ENCODE results near the gene ZDHHC7. TPM values are rescaled to one million over a fixed set of nuclear protein-coding genes. Genes with fewer than 3 reads are reported as not detected.

ZDHHC7 gene
- total RNA-seq, 6 donors from 2014 or later, result 77.4 to 112 (median 92.7) TPM

GRCh38 chr16:85051683-85052082, 40.3 kb upstream of the ZDHHC7 start:
- H3K4me1 ChIP-seq, result peaks cover 34 to 51% (median 43%) of the 10 kb centered on the region in 4 donors

GRCh38 chr16:85051067-85051581, 39.8 kb upstream of the ZDHHC7 start:
- Histone ChIP-seq H3K36me3 (no peaks in the 10 kb centered on the region), H3K27ac (no peak overlapping the region), H3K4me3 (no peak overlapping the region), H3K27me3 (no peaks in the 10 kb centered on the region), H3K4me1 (peaks cover 31 to 51% (median 41%) of the 10 kb centered on the region in 4 donors), H3K9me3 (no peaks in the 10 kb centered on the region)
- TF ChIP-seq POLR2AphosphoS5 (IDR thresholded peaks at IDR 0.05) (no peak), CTCF (IDR thresholded peaks at IDR 0.05) (no peak), EP300 (IDR thresholded peaks at IDR 0.05) (no peak), POLR2A (IDR thresholded peaks at IDR 0.05) (no peak)
- 65 to 76% methylated on average over 8 of the region's 8 CpGs for WGBS, 2 donors
- ATAC-seq (ENCODE audit: low FRiP score in 2 of 2), result no peak
- DNase-seq, result no peak

More at GRCh38 chr16:85051683-85052082, 40.3 kb upstream of the ZDHHC7 start:
- Histone ChIP-seq H3K4me3 (no peak overlapping the region), H3K27me3 (no peaks in the 10 kb centered on the region), H3K27ac (no peak overlapping the region), H3K36me3 (no peaks in the 10 kb centered on the region), H3K9me3 (no peaks in the 10 kb centered on the region)
- DNase-seq, result no peak
- no peak for TF ChIP-seq EP300 (IDR thresholded peaks at IDR 0.05)
- TF ChIP-seq CTCF (IDR thresholded peaks at IDR 0.05), result no peak
- no peak for TF ChIP-seq POLR2A (IDR thresholded peaks at IDR 0.05)
- TF ChIP-seq POLR2AphosphoS5 (IDR thresholded peaks at IDR 0.05), result no peak
- ATAC-seq (ENCODE audit: low FRiP score in 2 of 2), result no peak
- 91% methylated on average over 8 of the region's 8 CpGs for WGBS, 2 donors

GRCh38 chr16:85049706-85050305, 38.5 kb upstream of the ZDHHC7 start:
- no peak for ATAC-seq (ENCODE audit: low FRiP score in 2 of 2)

GRCh38 chr16:85048921-85049562, 37.7 kb upstream of the ZDHHC7 start:
- Histone ChIP-seq H3K4me3 (no peak overlapping the region), H3K27me3 (no peaks in the 10 kb centered on the region), H3K4me1 (peaks cover 17 to 36% (median 27%) of the 10 kb centered on the region in 4 donors), H3K9me3 (no peaks in the 10 kb centered on the region), H3K27ac (no peak overlapping the region), H3K36me3 (no peaks in the 10 kb centered on the region)
- WGBS, 2 donors, result 84 to 87% methylated on average over 11 to 17 of the region's 17 CpGs
- TF ChIP-seq POLR2AphosphoS5 (IDR thresholded peaks at IDR 0.05), result no peak
- TF ChIP-seq CTCF (IDR thresholded peaks at IDR 0.05), result no peak
- no peak for TF ChIP-seq EP300 (IDR thresholded peaks at IDR 0.05)
- TF ChIP-seq POLR2A (IDR thresholded peaks at IDR 0.05), result no peak
- ATAC-seq (ENCODE audit: low FRiP score in 2 of 2), result no peak
- no peak for DNase-seq

More at GRCh38 chr16:85049706-85050305, 38.5 kb upstream of the ZDHHC7 start:
- H3K4me1 ChIP-seq, result peaks cover 21 to 41% (median 33%) of the 10 kb centered on the region in 4 donors
- no peak for DNase-seq
- no peaks in the 10 kb centered on the region for H3K9me3 ChIP-seq
- H3K4me3 ChIP-seq, result no peak overlapping the region
- H3K27me3 ChIP-seq, result no peaks in the 10 kb centered on the region
- WGBS, 2 donors, result 82 to 91% methylated on average over 14 to 15 of the region's 15 CpGs
- no peaks in the 10 kb centered on the region for H3K36me3 ChIP-seq
- TF ChIP-seq POLR2AphosphoS5 (IDR thresholded peaks at IDR 0.05), result no peak
- TF ChIP-seq EP300 (IDR thresholded peaks at IDR 0.05), result no peak
- no peak for TF ChIP-seq POLR2A (IDR thresholded peaks at IDR 0.05)
- H3K27ac ChIP-seq, result no peak overlapping the region

GRCh38 chr16:85047867-85048455, 36.6 kb upstream of the ZDHHC7 start:
- H3K36me3 ChIP-seq, result no peaks in the 10 kb centered on the region
- no peaks in the 10 kb centered on the region for H3K9me3 ChIP-seq
- ATAC-seq (ENCODE audit: low FRiP score in 2 of 2), result peak in 1 of 2 donors; percentile 45
- H3K27me3 ChIP-seq, result no peaks in the 10 kb centered on the region
- DNase-seq, result peak in 1 of 2 donors; percentile 58
- 68 to 78% methylated on average over 11 of the region's 11 CpGs for WGBS, 2 donors
- peak overlapping the region in 1 of 4 donors; percentile 12 for H3K4me3 ChIP-seq
- TF ChIP-seq POLR2A (IDR thresholded peaks at IDR 0.05), result no peak
- no peak for TF ChIP-seq CTCF (IDR thresholded peaks at IDR 0.05)
- TF ChIP-seq POLR2AphosphoS5 (IDR thresholded peaks at IDR 0.05), result no peak
- no peak for TF ChIP-seq EP300 (IDR thresholded peaks at IDR 0.05)
- H3K27ac ChIP-seq, result peak overlapping the region; percentile 28 to 73 (median 68)
- H3K4me1 ChIP-seq, result peaks cover 17 to 36% (median 26%) of the 10 kb centered on the region in 4 donors

Measured in upper lobe of left lung (tissue), 6 donors.